GM19467 (cell line): ENCODE measurements around the gene ARHGAP26.

Experiments
- ATAC-seq: cut with Tn5 transposase; IDR thresholded peaks from one replicate; pipeline ENCODE4 v1.9.1; 2021; ENCODE audit warnings: mild to moderate bottlenecking, moderate library complexity; ENCODE audit not compliant: unreplicated experiment

ARHGAP26 gene

DNA sequence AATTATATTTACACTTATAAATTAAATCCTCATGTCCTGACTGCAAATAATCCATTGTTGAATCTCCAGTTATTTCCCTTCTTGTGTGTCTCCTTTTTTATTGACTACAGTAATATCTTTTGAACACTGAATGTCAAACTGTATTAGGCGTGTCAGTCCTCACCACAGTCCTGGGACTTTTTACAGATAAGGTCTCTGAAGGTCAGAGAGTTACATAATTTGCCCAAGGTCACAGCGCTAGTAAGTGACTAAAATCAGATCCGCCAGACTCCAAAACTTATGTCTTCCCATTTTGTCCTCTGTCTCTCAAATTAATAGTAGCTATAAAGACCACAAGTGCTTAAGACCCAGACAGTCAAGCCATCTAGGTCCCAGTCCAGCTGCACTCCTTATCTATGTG lies 359.0 kb downstream of the ARHGAP26 start:
- no peak for ATAC-seq

DNA sequence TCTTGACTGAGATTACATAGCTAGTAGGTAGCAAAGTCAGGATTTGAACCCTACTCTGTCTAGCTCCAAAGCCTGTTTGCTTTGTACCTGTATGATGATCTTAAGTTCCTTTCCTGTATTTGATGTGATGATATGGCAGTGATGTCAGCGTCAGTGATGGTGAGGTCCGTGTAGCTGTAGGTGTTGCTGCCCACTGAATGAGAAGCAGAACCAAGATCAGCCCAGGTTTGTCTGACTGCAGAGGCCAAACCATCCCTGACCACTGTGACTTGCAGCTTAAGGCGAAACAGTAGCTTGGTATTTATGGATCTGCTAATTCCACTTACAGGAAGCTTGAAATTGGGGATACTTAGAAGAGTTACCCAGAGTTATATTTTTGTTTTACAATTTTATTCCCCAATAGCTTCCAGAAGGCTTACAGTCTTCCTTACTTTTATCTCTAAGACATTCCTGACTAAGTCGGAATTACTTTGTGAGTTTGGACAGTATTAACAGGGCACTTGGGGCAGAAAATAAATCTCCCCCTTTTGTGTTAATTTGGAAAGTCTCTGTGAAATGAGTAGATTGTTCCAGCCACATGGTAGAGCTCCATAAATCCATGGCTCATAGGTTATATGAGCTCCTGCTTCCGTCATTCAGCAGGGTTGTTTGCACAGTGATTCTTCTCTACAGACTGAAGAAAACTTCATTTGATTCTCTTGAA lies 359.9 kb downstream of the ARHGAP26 start:
- ATAC-seq, result no peak

DNA sequence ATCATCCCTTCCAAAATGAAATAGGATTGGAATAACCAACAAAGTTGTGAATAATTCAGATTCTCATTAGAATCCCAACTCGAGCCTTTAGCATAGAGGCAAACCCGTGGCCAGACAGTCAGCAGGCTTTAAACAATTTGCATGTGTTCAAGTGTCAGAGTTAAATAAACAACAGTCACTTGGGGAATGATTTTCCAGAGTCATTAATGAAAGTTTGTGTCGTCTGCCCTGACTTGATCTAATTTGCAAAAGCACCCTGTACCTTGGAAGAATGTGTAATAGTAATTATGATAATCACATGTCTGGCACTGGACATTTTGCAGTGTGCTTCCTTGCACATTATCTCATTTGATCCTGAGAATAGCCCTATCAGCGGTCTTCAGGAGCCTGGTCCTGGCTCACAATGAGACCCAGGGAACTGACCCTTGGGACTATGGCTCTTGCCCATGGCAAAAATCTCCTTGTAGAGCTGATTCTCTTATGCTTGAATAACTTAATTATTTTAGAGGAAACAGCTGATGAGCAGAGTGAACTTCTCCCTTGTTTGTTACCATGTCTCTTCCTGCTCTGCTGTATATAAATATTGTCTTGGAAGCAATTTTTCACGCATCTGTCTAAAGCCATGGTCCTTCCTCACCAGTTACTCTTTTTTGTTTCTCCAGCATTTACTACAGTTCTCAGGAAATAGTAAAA lies 360.6 kb downstream of the ARHGAP26 start:
- ATAC-seq, result no peak

DNA sequence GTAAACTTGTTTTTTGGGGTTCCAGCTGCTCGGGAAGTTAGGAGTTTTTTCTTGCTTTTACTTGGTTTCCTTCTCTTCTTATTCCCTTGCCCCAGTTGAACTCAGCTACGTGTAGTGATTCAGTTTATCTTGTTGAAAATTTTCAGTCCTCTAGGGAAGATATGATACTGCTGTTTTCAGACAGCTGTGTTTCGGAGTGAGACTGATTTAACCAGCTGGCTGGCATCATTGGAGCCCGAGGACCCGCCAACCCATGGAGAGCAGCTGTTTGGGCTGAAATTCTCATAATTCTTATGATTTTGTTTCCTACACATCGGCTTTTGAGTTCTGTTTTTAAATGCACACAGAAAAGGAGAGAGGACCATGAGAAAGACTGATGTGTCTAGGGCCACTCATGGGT lies 361.8 kb downstream of the ARHGAP26 start:
- no peak for ATAC-seq

DNA sequence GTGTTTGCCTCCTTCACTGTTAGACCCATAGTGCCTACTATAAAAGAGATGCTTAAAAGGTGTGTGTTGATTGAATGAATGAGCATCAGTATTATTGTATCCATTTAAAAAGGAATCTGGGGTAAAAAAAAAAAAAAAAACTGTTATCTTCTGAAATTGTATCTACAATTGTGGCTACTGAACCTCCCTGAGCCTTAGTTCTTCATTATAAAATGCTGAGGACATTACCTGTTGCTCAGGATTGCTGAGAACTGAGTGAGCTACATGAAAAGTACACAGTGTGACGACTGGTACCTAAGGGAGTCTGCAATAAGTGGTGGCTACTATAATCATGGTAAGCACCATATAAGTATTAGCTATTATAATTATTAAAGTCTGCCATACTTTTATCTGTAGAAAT lies 362.6 kb downstream of the ARHGAP26 start:
- ATAC-seq, result no peak

DNA sequence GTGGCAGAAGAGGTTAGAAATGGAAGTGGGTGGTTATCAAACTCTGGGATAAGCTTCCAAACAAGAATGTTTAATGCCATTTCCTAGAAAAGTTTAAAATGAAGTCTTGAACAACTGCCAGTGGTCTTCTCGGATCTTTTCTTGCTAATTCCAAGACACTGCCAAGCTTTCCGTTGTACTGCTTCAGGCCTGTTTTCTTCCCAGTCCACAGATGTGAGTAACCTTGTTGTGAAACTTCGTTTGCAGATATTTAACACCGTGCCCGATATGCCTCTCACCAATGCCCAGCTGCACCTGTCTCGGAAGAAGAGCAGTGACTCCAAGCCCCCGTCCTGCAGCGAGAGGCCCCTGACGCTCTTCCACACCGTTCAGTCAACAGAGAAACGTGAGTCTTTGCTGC lies 363.5 kb downstream of the ARHGAP26 start:
- ATAC-seq, result no peak

DNA sequence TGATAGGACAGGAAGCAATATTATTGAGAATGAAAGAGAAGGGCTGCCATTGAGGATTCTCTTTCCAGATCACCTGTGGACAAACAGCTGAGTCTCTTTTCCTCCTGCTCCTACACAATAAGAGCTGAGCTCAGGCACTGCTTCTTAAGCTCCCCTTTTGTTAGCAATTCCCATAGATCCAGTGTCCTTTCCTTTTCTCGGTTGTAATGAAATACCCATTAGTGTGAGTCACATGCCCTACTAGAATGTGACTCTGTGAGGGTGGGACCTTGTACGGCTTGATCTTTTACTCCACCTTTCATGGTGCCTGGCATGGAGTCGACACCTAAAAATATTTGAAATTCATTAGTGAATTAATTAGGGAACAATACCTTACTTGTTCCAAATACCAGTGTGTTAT lies 364.1 kb downstream of the ARHGAP26 start:
- no peak for ATAC-seq

DNA sequence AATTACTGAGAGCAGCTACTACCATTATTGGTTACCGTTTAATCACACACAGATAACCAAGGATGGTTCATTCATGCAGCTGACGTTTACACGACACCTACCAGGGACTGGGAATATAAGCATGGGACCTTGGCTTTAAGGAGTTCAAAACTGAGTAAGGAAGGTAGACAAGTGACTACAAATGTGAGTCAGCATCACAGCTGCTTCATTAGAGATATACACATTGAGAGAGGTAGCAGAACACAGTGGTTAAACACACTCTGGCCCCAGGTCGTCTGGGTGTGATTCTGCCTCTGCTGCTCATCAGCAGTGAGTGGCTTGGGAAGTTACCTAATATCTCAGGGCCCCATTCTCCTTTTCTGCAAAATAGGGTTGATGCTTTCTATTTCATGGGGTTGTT lies 364.7 kb downstream of the ARHGAP26 start:
- ATAC-seq, result no peak

DNA sequence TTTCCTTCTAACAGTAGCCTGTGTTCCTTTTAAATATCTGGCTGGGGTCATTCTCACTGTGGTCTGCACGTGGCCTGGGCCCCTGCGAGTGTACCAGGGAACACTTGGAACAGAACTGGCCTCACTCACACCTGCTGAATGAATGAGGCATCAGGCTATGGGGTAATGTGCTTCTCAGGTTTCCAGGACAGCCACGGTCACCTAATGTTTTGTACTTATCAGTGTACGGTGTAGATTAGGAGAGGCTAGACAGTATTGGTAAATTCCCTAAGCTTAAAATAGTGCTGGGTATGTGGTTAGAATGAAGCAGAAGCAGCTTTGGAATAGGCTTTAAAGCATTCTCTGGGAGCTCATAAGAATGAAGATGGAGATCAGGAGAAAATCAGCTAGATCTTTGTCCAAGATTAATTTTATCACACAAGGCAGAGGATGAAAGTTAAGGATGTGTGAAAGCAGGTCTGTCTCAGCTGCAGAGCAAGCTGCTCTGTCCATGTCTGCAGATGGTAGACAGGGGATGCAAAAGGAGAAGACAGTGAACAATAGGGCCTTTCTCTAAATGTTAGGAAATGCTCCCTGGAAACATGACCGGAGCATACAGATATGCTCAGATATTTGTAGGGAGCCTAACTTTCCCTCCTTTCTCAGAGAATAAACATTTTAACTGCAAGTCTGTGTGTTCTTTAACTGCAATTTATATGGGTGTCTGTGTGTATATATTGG lies 365.8 kb downstream of the ARHGAP26 start:
- ATAC-seq, result no peak

DNA sequence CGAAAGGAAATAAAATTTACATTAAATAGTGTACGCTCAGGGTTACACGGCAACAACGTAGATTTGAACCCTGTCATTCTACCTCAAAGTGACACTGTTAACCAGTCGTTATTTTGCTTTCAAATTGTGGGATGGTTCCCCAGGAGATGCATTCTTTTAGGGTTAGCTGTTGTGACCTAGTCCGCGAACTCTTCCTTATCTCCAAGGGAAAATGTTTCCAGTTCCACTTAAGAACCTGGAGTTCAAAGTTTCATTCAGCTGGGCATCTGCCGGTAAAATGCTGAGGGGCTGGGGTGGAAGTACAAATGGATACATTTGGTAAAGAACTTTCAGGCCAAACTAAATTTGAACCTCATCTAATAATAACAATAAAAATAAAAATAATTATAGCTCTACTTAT lies 368.7 kb downstream of the ARHGAP26 start:
- no peak for ATAC-seq

DNA sequence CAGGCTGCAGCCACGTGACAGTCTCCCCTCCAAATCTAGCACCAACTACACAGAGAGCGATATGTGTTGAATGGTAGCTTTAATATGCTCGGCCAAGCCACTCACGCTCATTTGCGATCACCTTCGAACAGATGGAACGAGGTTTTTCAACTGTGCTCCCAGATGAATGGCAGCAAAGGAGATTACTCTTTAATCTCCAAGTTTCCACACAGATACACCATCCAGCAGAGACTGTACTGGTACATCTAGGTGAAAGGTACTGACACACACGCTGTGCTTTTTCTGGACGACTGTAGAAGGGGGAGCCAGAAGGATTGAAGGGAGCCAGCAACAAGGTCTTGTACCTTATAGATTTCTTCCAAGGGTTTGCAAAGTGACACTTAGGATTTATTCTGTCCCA lies 369.4 kb downstream of the ARHGAP26 start:
- ATAC-seq, result no peak

DNA sequence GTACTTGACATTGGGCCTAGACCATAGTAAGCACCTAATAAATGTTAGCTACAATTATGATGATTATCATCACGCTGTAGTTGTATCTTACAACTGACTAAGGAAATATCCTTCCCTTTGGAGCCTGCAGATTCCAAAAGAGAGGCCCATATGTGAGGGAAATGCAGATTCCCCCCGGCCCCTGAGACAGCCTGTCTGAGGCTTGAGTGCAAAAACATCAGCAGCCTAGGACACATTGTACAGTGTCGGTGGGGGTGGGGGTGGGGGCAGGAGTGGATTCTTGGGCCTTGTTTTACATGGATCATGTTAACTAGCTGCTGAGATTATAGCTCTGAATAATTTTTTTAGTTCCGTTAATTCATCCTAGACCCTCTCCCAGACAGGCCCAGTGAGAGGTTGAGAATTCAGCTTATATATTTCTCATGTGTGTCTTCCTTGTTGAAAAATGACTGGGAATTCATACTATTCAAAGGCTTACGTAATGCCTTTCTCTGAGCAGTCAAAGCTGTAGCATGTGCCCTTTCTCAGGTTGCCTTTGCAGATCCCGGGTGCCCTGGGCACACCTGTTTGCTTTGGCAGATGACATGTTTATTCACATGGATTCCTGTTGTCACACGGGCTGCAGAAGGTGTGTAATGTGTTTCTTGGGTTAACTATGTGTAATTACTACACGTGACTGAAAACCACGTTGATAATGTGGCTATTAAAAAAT lies 370.5 kb downstream of the ARHGAP26 start:
- no peak for ATAC-seq

DNA sequence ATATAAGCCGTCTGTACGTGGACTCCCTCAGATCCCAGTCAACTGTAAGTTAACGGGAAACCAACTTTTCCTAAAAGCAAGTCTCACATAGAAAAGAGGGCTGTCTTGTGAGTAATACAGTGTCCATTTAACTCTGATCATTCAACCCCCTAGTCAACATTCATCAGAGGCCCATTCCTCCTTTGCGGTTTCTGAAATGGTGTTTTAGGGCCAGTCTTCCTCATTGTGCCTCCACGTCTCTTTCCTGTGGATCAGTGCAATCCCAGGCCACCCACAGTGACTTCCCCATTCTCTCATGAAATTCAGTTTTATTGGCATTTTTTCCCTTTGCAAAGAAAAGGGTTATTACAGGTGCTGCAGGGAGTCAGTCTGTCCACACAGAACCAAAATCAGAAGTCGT lies 371.5 kb downstream of the ARHGAP26 start:
- no peak for ATAC-seq

DNA sequence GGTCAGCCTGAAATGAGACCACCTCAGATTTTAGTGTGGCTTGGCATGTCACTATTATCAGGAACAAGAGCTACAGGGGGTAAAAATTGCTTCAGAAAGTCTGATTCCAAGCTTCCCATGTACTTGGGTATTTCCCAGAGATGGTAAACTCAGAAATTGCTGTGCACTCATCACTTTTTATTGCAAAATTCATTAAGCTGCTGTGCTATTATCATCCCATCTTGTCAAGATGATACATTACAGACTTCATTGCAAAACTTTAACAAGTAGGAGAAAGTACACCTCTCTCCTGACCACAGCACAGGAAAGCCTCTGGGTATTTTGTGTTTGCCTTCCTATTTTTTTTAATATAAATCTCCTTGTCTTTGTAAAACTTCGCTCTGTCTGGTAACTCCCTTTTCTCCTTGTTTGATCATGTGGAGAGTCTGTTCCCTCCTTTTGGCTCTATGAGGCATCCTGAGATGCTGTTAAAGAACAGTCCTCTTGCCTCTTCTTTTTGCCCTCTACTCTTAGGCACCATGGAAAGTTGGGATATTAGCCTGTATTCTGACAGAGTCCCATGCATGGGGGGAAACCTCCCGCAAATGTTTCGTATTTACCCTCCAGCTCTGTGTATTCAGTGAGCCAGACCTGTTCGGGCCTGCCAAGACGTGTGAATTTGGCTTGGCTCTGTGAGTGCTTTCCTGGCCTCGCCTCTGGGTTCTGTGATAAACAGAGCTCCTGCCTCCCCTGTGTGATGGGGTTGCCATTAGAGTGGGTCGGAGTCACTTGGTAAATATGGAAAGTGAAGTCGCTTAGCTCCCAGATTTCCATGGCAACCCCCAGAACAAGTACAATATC lies 372.6 kb downstream of the ARHGAP26 start:
- no peak for ATAC-seq

DNA sequence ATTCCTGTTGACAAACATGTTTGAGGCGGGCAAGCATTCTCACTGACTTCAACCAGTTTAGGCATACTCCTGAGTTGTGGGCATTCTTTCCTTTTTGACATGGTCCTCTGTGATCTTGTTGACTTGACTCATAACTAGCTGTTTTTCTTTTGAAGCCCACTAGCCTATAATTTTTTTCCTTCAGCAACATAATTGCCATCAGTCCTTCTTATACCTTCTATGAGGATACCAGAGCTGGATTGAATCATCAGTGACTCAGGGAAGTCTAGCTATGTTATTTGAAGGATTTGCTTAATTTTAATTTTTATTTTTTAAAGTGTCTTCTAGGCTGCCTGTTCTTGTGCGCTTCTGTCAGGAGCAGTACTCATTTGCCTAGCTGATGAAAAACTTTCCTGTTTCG lies 373.8 kb downstream of the ARHGAP26 start:
- ATAC-seq, result no peak

DNA sequence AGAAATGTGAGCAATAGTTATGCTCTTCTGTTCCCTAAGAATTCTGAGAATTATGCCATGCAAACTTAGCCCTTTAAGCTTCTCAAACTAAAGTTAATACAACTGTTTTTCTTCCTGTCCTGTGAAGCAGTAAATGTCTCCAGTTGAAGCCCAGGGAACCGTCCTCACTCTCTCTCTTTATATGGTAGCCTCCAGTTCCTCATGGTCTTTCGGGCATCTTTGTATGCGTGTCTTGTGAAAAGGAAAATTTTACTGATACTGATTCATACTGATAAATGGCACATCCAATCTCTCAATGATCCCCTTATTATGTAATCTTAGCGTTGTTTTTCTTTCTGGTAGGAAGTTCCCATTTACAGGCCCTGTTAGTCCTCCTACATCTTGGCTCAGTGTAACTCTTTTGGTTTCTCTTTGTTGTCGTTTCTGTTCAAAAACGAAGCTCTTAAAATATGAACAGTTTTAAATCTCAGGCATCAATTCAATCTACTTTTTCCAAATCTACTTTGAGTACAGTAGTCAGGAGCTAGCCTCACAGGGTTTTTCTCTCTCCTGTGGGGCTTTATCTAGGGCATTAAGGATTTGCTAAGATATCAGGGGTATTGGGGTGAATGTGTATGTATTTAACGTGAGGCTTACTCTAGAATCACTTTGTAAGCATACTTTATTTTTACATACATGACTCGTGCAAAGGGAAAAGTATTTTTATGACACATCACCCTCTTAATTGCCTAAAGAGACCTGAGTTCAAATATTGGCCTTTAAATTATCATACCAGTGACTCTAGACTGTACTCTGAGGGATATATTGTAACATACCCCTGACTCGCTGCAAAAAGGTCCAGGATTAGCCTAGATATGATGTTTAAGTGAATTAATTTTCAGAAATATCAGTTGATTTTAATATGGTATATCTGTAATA lies 375.3 kb downstream of the ARHGAP26 start:
- no peak for ATAC-seq

DNA sequence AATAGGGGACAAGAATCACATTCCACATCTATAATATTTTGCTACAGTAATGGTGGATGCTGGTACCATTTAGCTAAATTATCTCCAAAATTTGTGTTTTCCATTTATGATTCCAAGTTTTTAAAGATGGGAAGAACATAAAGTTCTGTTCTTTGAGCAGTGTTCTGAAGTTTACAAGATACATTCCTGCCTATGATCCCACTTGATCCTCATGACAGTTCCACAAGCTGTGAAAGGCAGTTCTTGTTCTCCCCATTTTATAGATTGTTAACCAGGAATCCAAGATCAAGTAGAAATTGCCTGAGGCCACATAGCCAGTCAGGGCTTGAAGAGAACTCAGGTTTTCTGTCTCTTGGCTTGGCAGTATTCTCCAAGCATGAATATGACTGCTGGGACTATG lies 376.0 kb downstream of the ARHGAP26 start:
- ATAC-seq, result no peak

DNA sequence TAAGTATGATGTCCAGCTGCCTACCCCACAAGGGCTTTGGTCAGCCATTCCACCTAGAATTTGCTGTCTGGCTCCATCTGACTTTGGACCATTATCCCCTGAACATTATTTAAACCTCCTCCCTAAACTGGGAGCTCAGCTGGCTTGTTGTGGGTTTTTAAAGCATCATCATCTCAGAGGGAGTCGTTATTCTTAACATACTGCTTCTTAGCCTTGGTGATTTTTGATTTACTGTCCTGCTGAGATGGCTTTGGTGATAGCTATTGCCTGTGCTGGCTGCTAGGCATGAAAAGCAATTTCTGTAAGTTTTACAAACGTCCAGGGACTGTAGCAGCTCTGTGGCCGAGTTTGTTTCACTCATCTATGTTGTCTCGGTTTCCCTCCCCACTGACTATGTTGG lies 377.2 kb downstream of the ARHGAP26 start:
- no peak for ATAC-seq

DNA sequence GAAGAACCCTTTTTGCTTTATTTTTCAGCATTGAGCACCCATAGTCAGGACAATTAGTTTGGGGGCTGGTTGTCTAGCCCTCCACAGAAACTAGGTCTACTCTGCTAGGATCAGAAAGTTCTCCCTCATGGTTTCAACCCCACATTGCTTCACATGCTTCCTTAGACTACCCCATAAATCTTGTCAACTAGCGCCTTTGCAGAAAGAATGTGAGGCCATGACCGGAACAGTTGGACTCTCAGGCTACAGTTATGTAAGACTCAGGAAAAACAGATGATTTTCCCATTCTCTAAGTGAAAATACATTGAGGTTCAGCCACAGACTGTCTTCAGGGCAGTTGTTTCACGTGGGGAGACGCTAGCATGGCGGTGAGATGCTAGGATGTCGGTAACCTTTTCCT lies 377.7 kb downstream of the ARHGAP26 start:
- ATAC-seq, result no peak

DNA sequence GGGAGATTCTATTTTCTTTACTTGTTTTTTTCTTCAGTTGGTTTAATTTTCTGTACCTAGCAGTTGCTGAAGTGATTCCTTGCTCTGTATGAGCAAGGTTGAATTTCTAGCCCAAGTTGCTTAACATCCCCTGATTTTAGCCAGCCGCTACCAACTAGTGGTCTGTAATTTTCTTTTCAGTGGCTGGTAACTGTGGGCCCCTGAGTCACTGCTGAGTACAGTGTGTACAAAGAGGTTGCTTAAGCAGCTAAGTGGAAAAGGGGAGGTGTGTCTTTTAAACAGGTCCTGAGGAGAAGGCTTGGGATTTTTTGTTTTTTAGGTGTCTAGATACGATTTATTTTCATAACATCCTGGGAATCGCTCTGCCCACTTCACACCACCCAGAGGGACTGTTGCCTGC lies 378.6 kb downstream of the ARHGAP26 start:
- no peak for ATAC-seq
